ENCODE data around the gene JPT1. TPM values are rescaled to one million over a fixed set of nuclear protein-coding genes. Genes with fewer than 3 reads are reported as not detected.

The JPT1 gene
- total RNA-seq, 1 experiment from 2014 or later: 341 TPM

- TF ChIP-seq IRF1 (CRISPR knock-in tag; IDR thresholded peaks at IDR 0.05): peak; percentile 60; the same call in 1 of the 2 replicates
- no peak for TF ChIP-seq ZNF263 (CRISPR knock-in tag; IDR thresholded peaks at IDR 0.05; ENCODE audit: low read depth)
- no peak for TF ChIP-seq TP53 (CRISPR knock-in tag; IDR thresholded peaks at IDR 0.05)
- TF ChIP-seq NFYB (CRISPR knock-in tag; conservative IDR thresholded peaks at IDR 0.05; ENCODE audit: low read depth): peak; percentile 89
- peak; percentile 71; the same call in 1 of the 2 replicates for TF ChIP-seq ESRRA (CRISPR knock-in tag; IDR thresholded peaks at IDR 0.05; ENCODE audit: borderline replicate concordance)
- peak; percentile 58; the same call in 1 of the 2 replicates for TF ChIP-seq MAX (CRISPR knock-in tag; IDR thresholded peaks at IDR 0.05)
- TF ChIP-seq PRRX2 (CRISPR knock-in tag; IDR thresholded peaks at IDR 0.05): no peak
- TF ChIP-seq, protein P1, sequence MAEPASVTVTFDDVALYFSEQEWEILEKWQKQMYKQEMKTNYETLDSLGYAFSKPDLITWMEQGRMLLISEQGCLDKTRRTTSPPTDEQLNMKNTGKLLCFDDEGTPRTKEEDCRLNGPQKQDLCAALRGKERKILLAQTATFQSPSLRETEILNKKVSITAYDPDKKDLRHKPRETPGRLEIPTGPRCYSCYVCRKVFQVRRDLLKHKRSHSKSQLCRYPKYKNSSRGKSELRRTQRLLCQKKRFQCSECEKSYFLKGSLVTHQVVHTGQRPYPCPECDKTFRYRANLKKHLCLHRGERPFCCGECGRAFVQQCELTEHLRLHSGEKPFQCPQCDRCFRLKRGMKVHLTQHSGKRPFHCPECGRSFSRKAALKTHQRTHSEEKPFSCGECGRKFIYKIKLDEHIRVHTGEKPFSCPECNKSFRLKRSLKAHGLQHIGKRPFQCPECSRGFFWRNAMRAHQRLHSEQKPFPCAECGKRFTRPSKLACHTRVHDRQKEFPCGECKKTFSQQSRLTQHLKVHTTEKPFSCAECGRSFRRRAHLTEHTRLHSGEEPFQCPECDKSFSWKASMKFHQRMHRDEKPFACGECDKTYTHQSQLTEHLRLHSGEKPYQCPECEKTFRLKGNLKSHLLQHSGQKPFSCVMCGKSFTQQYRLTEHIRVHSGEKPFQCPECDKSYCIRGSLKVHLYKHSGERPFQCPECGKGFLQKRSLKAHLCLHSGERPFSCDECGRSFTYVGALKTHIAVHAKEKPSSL (CRISPR knock-in tag; conservative IDR thresholded peaks at IDR 0.05): no peak
- TF ChIP-seq ZNF219 (CRISPR knock-in tag; IDR thresholded peaks at IDR 0.05; ENCODE audit: borderline replicate concordance): 0 out of 2 replicates have a peak, but pooled peaks have one; percentile 59
- TF ChIP-seq CREM (CRISPR knock-in tag; IDR thresholded peaks at IDR 0.05): no peak; the same call in 1 of the 2 replicates
- peak; percentile 34; the same call in 1 of the 2 replicates for TF ChIP-seq ZNF317 (CRISPR knock-in tag; IDR thresholded peaks at IDR 0.05; ENCODE audit: borderline replicate concordance, low read depth)
- TF ChIP-seq IRF2 (CRISPR knock-in tag; IDR thresholded peaks at IDR 0.05; ENCODE audit: borderline replicate concordance, low read depth): no peak
- TF ChIP-seq, protein P2, sequence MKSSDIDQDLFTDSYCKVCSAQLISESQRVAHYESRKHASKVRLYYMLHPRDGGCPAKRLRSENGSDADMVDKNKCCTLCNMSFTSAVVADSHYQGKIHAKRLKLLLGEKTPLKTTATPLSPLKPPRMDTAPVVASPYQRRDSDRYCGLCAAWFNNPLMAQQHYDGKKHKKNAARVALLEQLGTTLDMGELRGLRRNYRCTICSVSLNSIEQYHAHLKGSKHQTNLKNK (CRISPR knock-in tag; IDR thresholded peaks at IDR 0.05): peak; percentile 83
- TF ChIP-seq, protein P3, sequence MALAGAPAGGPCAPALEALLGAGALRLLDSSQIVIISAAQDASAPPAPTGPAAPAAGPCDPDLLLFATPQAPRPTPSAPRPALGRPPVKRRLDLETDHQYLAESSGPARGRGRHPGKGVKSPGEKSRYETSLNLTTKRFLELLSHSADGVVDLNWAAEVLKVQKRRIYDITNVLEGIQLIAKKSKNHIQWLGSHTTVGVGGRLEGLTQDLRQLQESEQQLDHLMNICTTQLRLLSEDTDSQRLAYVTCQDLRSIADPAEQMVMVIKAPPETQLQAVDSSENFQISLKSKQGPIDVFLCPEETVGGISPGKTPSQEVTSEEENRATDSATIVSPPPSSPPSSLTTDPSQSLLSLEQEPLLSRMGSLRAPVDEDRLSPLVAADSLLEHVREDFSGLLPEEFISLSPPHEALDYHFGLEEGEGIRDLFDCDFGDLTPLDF (CRISPR knock-in tag; IDR thresholded peaks at IDR 0.05): no peak
- no peak for TF ChIP-seq ATF6 (CRISPR knock-in tag; IDR thresholded peaks at IDR 0.05)
- no peak for TF ChIP-seq ZNF121 (CRISPR knock-in tag; IDR thresholded peaks at IDR 0.05)
- TF ChIP-seq, protein P4, sequence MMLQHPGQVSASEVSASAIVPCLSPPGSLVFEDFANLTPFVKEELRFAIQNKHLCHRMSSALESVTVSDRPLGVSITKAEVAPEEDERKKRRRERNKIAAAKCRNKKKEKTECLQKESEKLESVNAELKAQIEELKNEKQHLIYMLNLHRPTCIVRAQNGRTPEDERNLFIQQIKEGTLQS (CRISPR knock-in tag; conservative IDR thresholded peaks at IDR 0.05): no peak
- no peak for TF ChIP-seq SOX15 (CRISPR knock-in tag; IDR thresholded peaks at IDR 0.05)
- no peak for TF ChIP-seq SMAD4 (CRISPR knock-in tag; IDR thresholded peaks at IDR 0.05)
- TF ChIP-seq, protein P5, sequence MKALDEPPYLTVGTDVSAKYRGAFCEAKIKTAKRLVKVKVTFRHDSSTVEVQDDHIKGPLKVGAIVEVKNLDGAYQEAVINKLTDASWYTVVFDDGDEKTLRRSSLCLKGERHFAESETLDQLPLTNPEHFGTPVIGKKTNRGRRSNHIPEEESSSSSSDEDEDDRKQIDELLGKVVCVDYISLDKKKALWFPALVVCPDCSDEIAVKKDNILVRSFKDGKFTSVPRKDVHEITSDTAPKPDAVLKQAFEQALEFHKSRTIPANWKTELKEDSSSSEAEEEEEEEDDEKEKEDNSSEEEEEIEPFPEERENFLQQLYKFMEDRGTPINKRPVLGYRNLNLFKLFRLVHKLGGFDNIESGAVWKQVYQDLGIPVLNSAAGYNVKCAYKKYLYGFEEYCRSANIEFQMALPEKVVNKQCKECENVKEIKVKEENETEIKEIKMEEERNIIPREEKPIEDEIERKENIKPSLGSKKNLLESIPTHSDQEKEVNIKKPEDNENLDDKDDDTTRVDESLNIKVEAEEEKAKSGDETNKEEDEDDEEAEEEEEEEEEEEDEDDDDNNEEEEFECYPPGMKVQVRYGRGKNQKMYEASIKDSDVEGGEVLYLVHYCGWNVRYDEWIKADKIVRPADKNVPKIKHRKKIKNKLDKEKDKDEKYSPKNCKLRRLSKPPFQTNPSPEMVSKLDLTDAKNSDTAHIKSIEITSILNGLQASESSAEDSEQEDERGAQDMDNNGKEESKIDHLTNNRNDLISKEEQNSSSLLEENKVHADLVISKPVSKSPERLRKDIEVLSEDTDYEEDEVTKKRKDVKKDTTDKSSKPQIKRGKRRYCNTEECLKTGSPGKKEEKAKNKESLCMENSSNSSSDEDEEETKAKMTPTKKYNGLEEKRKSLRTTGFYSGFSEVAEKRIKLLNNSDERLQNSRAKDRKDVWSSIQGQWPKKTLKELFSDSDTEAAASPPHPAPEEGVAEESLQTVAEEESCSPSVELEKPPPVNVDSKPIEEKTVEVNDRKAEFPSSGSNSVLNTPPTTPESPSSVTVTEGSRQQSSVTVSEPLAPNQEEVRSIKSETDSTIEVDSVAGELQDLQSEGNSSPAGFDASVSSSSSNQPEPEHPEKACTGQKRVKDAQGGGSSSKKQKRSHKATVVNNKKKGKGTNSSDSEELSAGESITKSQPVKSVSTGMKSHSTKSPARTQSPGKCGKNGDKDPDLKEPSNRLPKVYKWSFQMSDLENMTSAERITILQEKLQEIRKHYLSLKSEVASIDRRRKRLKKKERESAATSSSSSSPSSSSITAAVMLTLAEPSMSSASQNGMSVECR (CRISPR knock-in tag; IDR thresholded peaks at IDR 0.05; ENCODE audit: borderline replicate concordance): peak; percentile 80
- no peak for TF ChIP-seq RORB (CRISPR knock-in tag; IDR thresholded peaks at IDR 0.05)
- TF ChIP-seq KAT7 (CRISPR knock-in tag; IDR thresholded peaks at IDR 0.05; ENCODE audit: borderline replicate concordance): peak; percentile 66; the same call in 1 of the 2 replicates
- peak; percentile 54 for TF ChIP-seq GABPB1 (CRISPR knock-in tag; IDR thresholded peaks at IDR 0.05)
- TF ChIP-seq JUN (CRISPR knock-in tag; IDR thresholded peaks at IDR 0.05): peak; percentile 30; the same call in 1 of the 2 replicates
- no peak for TF ChIP-seq JAZF1 (CRISPR knock-in tag; IDR thresholded peaks at IDR 0.05)
- TF ChIP-seq ZNF232 (CRISPR knock-in tag; IDR thresholded peaks at IDR 0.05): no peak
Measured at GRCh38 chr17:75154195-75155106, at the start of gene JPT1 (continued).
